GM12873 (cell line): ENCODE results near the gene STIL.

ENCODE experiments used
- TF ChIP-seq, protein P1 (sequence below): IDR thresholded peaks from 2 replicates; pipeline ENCODE4 v1.5.1; 2012; ENCODE audit warnings: low read depth, mild to moderate bottlenecking, moderate library complexity, low read length, control low read depth; ENCODE audit not compliant: insufficient read depth; ENCODE audit errors: missing control alignments

Gene STIL

DNA sequence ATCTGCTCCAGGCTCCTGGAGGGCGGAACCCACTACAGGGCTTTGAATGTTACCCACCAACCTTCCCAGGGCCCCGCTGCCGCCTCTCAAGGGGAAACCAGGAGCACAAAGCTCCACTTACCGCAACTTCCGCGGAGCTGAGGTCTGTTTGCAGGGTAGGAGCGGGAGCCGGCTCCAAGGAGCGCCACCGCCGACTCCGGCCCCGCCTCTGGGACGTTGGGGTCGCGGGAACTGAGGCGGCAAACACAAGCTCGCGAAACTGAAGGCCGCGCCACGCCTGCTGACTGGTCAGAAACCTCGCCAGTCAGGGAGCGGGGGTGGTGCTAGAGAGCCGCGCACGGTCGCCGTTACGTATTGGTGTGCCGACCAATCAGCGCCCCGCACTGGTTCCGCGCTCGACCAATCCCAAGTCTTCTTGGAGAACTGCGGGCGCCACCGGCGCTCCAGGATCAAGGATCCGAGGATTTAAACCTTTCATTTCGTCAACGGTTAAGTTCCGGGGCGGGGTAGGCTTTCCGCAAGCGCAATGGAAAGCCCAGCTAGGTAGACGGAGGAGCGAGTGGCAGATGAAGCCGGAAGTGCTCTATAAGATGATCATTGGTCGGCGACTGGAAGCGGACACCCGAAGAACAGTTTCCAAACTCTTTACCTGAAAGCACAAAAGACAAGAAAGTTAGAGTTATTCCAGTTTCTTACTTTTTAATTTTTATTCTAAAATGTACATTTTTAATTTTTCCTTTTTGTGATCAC, at the start of gene STIL:
Gene STIL (minus strand): TSS at position 233 of the 750 bp plus-strand sequence. CDS start 3,828 bp downstream, outside the sequence.
- TF ChIP-seq, protein P1, sequence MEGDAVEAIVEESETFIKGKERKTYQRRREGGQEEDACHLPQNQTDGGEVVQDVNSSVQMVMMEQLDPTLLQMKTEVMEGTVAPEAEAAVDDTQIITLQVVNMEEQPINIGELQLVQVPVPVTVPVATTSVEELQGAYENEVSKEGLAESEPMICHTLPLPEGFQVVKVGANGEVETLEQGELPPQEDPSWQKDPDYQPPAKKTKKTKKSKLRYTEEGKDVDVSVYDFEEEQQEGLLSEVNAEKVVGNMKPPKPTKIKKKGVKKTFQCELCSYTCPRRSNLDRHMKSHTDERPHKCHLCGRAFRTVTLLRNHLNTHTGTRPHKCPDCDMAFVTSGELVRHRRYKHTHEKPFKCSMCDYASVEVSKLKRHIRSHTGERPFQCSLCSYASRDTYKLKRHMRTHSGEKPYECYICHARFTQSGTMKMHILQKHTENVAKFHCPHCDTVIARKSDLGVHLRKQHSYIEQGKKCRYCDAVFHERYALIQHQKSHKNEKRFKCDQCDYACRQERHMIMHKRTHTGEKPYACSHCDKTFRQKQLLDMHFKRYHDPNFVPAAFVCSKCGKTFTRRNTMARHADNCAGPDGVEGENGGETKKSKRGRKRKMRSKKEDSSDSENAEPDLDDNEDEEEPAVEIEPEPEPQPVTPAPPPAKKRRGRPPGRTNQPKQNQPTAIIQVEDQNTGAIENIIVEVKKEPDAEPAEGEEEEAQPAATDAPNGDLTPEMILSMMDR = no peak

DNA sequence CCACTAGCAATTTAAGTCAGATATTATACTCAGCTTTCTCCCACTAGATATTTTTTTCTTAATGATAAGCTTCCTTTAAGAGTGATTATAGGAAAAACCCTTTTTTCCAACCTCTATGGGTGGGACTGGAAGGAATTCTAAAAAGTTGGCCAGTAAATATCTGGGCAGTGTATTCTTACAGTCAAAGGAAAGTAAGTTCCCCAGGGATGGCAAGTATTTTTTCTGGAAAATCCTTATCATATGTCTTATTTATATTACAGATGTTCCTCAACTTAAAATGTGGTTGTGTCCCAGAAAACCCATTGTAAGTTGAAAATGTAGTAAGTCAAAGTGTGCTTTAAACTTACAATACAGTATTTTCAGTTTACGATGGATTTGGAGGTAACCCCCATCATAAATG, 48.9 kb upstream of the STIL start:
- TF ChIP-seq, protein P1 = no peak

DNA sequence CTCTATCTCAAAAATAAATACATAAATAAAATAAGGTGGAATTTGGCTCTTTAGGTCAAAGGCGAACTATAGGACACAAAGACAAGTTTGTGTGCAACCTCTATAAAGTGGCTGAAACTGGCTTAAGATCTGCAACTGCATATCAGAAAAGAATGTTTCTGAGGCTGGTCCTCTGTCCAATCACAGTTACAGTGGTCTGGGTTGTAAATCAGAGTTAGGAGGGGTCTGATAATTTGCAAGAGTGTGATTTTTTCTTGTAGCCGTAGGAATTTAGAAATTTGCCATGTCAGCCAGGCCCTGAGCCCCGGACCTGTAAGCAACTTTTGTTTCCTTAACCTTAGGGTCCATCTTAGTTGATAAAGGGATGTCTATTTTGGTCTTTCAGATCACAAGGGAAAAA, 47.4 kb upstream of the STIL start:
- TF ChIP-seq, protein P1 = no peak

DNA sequence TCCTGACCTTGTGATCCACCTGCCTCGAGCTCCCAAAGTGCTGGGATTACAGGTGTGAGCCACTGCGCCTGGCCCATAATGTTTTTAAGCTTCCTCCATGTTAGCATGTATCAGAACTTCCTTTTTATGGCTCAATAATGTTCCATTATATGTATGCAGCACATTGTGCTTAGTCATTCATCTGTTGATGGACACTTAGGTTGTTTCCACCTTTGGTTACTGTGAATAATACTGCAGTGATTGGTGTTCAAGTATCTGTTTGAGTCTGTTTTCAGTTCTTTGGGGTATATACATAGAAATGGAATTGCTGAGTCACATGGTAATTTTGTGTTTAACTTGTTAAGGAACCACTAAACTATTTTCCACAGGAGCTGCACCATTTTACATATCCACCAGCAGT, 37.4 kb upstream of the STIL start:
- TF ChIP-seq, protein P1 = no peak

GRCh38 chr1:47348246-47348645, 34.3 kb upstream of the STIL start:
- TF ChIP-seq, protein P1 = no peak

GRCh38 chr1:47347735-47348134, 33.8 kb upstream of the STIL start:
- TF ChIP-seq, protein P1 = no peak

- TF ChIP-seq, protein P1 = no peak
Observed at GRCh38 chr1:47340227-47340626, 26.3 kb upstream of the STIL start.
